GM23338 (cell line): ENCODE results near the gene FGF23. TPM values are rescaled to one million over a fixed set of nuclear protein-coding genes. Genes with fewer than 3 reads are reported as not detected.

ENCODE experiments used
- ATAC-seq: fragments of 200-7000 bp; cut with Tn5 transposase; 3 replicates; pipeline ENCODE4 v1.9.1; 2020
- DNase-seq: peaks from one replicate; pipeline ENCODE4 v3.0.0-alpha.2; 2015; ENCODE audit warnings: low spot score
- H2AFZ ChIP-seq: fragments of 200-600 bp; sonication (generic); 2 replicates; pipeline ENCODE4 v1.8.0; 2016; ENCODE audit warnings: antibody characterized with exemption, mild to moderate bottlenecking, moderate library complexity
- H3F3A ChIP-seq: fragments of 200-600 bp; sonication (generic); replicated peaks from 2 replicates; pipeline ENCODE4 v1.8.0; 2017; ENCODE audit warnings: antibody characterized with exemption, mixed run types, low read depth
- H3K27ac ChIP-seq: fragments of 200-600 bp; sonication (generic); 2 replicates; pipeline ENCODE4 v1.6.1; 2016; ENCODE audit warnings: low read depth
- H3K27me3 ChIP-seq: fragments of 200-600 bp; sonication (generic); 2 replicates; pipeline ENCODE4 v1.8.0; 2016; ENCODE audit warnings: mild to moderate bottlenecking, mixed run types, moderate library complexity; ENCODE audit not compliant: insufficient read depth
- H3K36me3 ChIP-seq: fragments of 200-600 bp; sonication (generic); 2 replicates; pipeline ENCODE4 v1.8.0; 2016; ENCODE audit warnings: mild to moderate bottlenecking; ENCODE audit not compliant: insufficient read depth
- H3K4me1 ChIP-seq: fragments of 200-600 bp; sonication (generic); 2 replicates; pipeline ENCODE4 v1.8.0; 2016; ENCODE audit warnings: mild to moderate bottlenecking, moderate library complexity; ENCODE audit not compliant: insufficient read depth
- H3K4me2 ChIP-seq: fragments of 200-600 bp; sonication (generic); 2 replicates; pipeline ENCODE4 v1.7.1; 2017; ENCODE audit warnings: mixed run types
- H3K4me3 ChIP-seq: fragments of 200-600 bp; sonication (generic); 2 replicates; pipeline ENCODE4 v1.6.1; 2016; ENCODE audit warnings: mixed run types
- H3K79me2 ChIP-seq: fragments of 200-600 bp; sonication (generic); replicated peaks from 2 replicates; pipeline ENCODE4 v1.8.0; 2017; ENCODE audit warnings: mild to moderate bottlenecking; ENCODE audit not compliant: insufficient read depth
- H3K9me2 ChIP-seq: fragments of 200-600 bp; sonication (generic); 2 replicates; pipeline ENCODE4 v1.8.0; 2017; ENCODE audit not compliant: insufficient read depth
- H4K20me1 ChIP-seq: fragments of 200-600 bp; sonication (generic); replicated peaks from 2 replicates; pipeline ENCODE4 v1.8.0; 2017; ENCODE audit warnings: mild to moderate bottlenecking; ENCODE audit not compliant: insufficient read depth
- H3K27ac Mint-ChIP-seq: 2 replicates; pipeline ENCODE4 v1.8.0; 2020; ENCODE audit warnings: inconsistent platforms, mild to moderate bottlenecking, moderate library complexity, mixed read lengths
- H3K27me3 Mint-ChIP-seq: 3 replicates; pipeline ENCODE4 v1.8.0; 2022; ENCODE audit warnings: low read depth, mild to moderate bottlenecking, moderate library complexity, mixed read lengths, inconsistent platforms; ENCODE audit not compliant: insufficient read depth, poor library complexity
- H3K36me3 Mint-ChIP-seq: 3 replicates; pipeline ENCODE4 v1.8.0; 2021; ENCODE audit warnings: low read depth, mild to moderate bottlenecking, inconsistent platforms, moderate library complexity, mixed read lengths
- H3K4me1 Mint-ChIP-seq: 3 replicates; pipeline ENCODE4 v1.8.0; 2020; ENCODE audit warnings: mild to moderate bottlenecking, inconsistent platforms, mixed read lengths
- H3K4me3 Mint-ChIP-seq: 3 replicates; pipeline ENCODE4 v1.8.0; 2021; ENCODE audit warnings: moderate library complexity, mild to moderate bottlenecking, inconsistent platforms, mixed read lengths
- H3K9me3 Mint-ChIP-seq: 3 replicates; pipeline ENCODE4 v1.8.0; 2020; ENCODE audit warnings: moderate library complexity, mild to moderate bottlenecking, inconsistent platforms, mixed read lengths
- CREB1 ChIP-seq: fragments of 250-450 bp; sonication (Bioruptor Pico); IDR thresholded peaks from 2 replicates; pipeline ENCODE4 v1.5.0; 2020; ENCODE audit warnings: low read depth, mild to moderate bottlenecking, moderate library complexity
- CTCF ChIP-seq, 2 experiments: fragments of 200-600 bp in 1 of 2; sonication (generic) in 1 of 2; conservative IDR thresholded peaks; 2 replicates each; pipeline versions ENCODE4 v1.5.1 to v1.6.1; 2016 to 2017; ENCODE audit warnings: antibody characterized with exemption in 2 of 2, low read depth in 2 of 2, mild to moderate bottlenecking in 2 of 2, moderate library complexity in 1 of 2
- ETS1 ChIP-seq: IDR thresholded peaks from 2 replicates; pipeline ENCODE4 v1.6.1; 2016; ENCODE audit warnings: antibody characterized with exemption
- EZH2 ChIP-seq: fragments of 200-600 bp; sonication (generic); IDR thresholded peaks from one replicate; pipeline ENCODE4 v1.8.0; 2017; ENCODE audit warnings: antibody characterized with exemption, mild to moderate bottlenecking, low read depth; ENCODE audit not compliant: unreplicated experiment
- EZH2phosphoT487 ChIP-seq: fragments of 200-600 bp; sonication (generic); IDR thresholded peaks from one replicate; pipeline ENCODE4 v1.8.1; 2018; ENCODE audit warnings: antibody characterized with exemption; ENCODE audit not compliant: unreplicated experiment
- JUNB ChIP-seq: IDR thresholded peaks from one replicate; pipeline ENCODE4 v1.6.1; 2016; ENCODE audit warnings: antibody characterized with exemption; ENCODE audit not compliant: unreplicated experiment
- NANOG ChIP-seq: IDR thresholded peaks from 2 replicates; pipeline ENCODE4 v1.6.1; 2016; ENCODE audit warnings: antibody characterized with exemption, borderline replicate concordance
- POLR2AphosphoS5 ChIP-seq: IDR thresholded peaks from 2 replicates; pipeline ENCODE4 v1.6.1; 2016; ENCODE audit warnings: antibody characterized with exemption, low read depth
- REST ChIP-seq: IDR thresholded peaks from one replicate; pipeline ENCODE4 v1.6.1; 2018; ENCODE audit warnings: antibody characterized with exemption; ENCODE audit not compliant: unreplicated experiment
- STAT1 ChIP-seq: IDR thresholded peaks from one replicate; pipeline ENCODE4 v1.6.1; 2016; ENCODE audit warnings: antibody characterized with exemption; ENCODE audit not compliant: unreplicated experiment
- ZNF114 ChIP-seq: fragments of 250-450 bp; sonication (Bioruptor Pico); IDR thresholded peaks from 2 replicates; pipeline ENCODE4 v1.5.0; 2020; ENCODE audit warnings: mild to moderate bottlenecking, moderate library complexity
- ZNF331 ChIP-seq: fragments of 250-450 bp; sonication (Bioruptor Pico); IDR thresholded peaks from 2 replicates; pipeline ENCODE4 v1.5.0; 2020; ENCODE audit warnings: low read depth, mild to moderate bottlenecking, moderate library complexity
- ZNF462 ChIP-seq: fragments of 250-450 bp; sonication (Bioruptor Pico); IDR thresholded peaks from 2 replicates; pipeline ENCODE4 v1.5.0; 2020; ENCODE audit warnings: mild to moderate bottlenecking, moderate library complexity
- polyA plus RNA-seq: library from polyadenylated mRNA; unstranded; fragments of >200 nt; fragmentation: Nextera tagmentation; extraction: Ambion mirVana; gene quantifications from 2 replicates; pipeline ENCODE4 v1.2.1, GENCODE V29; 2016
- total RNA-seq: library from RNA; depleted of rRNA; stranded (reverse); fragments of >200 nt; shearing (Covaris generic); gene quantifications from 2 replicates; pipeline ENCODE4 v1.2.3, GENCODE V29; 2014

FGF23 gene
- total and polyA plus RNA-seq, 2 experiments from 2014 or later = 0.44 to 0.56 TPM

DNA sequence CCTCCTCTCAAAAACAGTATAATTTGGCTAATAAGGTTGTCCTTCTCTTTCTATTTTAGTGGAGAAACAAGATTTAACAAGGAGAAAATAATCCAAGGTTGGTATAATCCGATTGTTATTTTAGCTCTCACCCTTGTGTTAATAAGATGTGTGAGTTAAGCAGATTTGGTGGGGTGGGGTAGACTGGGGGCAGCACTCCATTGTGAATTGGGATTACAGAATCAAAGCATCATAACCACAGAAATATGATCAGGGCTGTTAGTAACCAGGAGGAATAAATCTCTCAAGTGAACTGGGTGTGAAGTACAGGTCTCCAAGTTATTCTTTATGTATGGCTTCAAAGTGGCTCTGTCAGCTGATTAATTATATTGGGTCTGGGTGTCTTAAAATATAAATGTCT lies 48.3 kb downstream of the FGF23 start:
- peaks cover 79% of the 10 kb centered on the region for H3K79me2 ChIP-seq
- no peak overlapping the region for H3K4me3 ChIP-seq
- no peaks in the 10 kb centered on the region for H3K27me3 ChIP-seq
- H3K27ac Mint-ChIP-seq = no peak overlapping the region
- no peak overlapping the region for H3K4me2 ChIP-seq
- DNase-seq (no peak), ATAC-seq (no peak)
- H3K9me2 ChIP-seq = no peaks in the 10 kb centered on the region
- H3K4me1 Mint-ChIP-seq = no peaks in the 10 kb centered on the region
- H2AFZ ChIP-seq = no peak overlapping the region
- no peaks in the 10 kb centered on the region for H3K4me1 ChIP-seq
- no peaks in the 10 kb centered on the region for H3F3A ChIP-seq
- H3K9me3 Mint-ChIP-seq = peaks cover 8% of the 10 kb centered on the region
- H3K27me3 Mint-ChIP-seq = peaks cover 2% of the 10 kb centered on the region
- H3K4me3 Mint-ChIP-seq = no peak overlapping the region
- H4K20me1 ChIP-seq = peaks cover 12% of the 10 kb centered on the region; the same call in 1 of the 2 replicates
- peaks cover 39% of the 10 kb centered on the region for H3K36me3 Mint-ChIP-seq
- peaks cover 26% of the 10 kb centered on the region for H3K36me3 ChIP-seq
- no peak for TF ChIP-seq ETS1
- TF ChIP-seq ZNF114 = no peak
- TF ChIP-seq NANOG = no peak
- no peak for TF ChIP-seq ZNF331 (CRISPR knock-in tag)
- TF ChIP-seq STAT1 = no peak
- no peak for TF ChIP-seq JUNB
- no peak for TF ChIP-seq REST
- no peak for TF ChIP-seq ZNF462
- TF ChIP-seq EZH2phosphoT487 = no peak
- no peak for TF ChIP-seq POLR2AphosphoS5
- no peak for TF ChIP-seq CTCF (conservative IDR thresholded peaks at IDR 0.05; ENCODE audit: low read depth in 2 of 2)
- TF ChIP-seq CREB1 (CRISPR knock-in tag) = no peak
- TF ChIP-seq EZH2 = no peak
- H3K27ac ChIP-seq = no peak overlapping the region
